Measurements from ENCODE around the gene RABGAP1L.

DNA sequence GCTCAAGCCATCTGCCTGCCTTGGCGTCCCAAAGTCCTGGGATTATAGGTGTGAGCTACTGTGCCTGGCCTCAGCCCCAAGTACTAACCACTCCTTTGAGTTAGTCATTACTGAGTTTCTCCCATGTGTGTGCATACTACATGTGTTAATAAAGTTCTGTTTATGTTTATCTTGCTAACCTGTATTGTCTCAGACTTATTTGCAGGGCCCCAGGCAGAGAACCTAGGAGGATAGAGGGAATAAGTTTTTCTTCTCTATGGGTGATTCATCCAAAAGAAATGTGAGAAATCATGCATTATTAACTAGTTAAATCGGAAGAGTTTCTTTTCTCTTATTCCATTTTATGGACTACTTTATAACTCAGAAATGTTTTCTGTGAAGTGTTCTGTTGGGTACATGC, 636.5 kb downstream of the RABGAP1L start:
- TF ChIP-seq, protein P1, sequence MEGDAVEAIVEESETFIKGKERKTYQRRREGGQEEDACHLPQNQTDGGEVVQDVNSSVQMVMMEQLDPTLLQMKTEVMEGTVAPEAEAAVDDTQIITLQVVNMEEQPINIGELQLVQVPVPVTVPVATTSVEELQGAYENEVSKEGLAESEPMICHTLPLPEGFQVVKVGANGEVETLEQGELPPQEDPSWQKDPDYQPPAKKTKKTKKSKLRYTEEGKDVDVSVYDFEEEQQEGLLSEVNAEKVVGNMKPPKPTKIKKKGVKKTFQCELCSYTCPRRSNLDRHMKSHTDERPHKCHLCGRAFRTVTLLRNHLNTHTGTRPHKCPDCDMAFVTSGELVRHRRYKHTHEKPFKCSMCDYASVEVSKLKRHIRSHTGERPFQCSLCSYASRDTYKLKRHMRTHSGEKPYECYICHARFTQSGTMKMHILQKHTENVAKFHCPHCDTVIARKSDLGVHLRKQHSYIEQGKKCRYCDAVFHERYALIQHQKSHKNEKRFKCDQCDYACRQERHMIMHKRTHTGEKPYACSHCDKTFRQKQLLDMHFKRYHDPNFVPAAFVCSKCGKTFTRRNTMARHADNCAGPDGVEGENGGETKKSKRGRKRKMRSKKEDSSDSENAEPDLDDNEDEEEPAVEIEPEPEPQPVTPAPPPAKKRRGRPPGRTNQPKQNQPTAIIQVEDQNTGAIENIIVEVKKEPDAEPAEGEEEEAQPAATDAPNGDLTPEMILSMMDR (IDR thresholded peaks at IDR 0.05), result no peak
- TF ChIP-seq POLR2A (IDR thresholded peaks at IDR 0.05), result no peak

Data from body of pancreas (tissue), 4 donors.